GM19099 (cell line): ENCODE results near the gene ATP1A4.

Source experiments
- POLR2A ChIP-seq: IDR thresholded peaks from 3 replicates; pipeline ENCODE4 v1.6.1; 2011; ENCODE audit warnings: low read depth; ENCODE audit not compliant: insufficient read length; ENCODE audit errors: extremely low read depth

Gene ATP1A4

DNA sequence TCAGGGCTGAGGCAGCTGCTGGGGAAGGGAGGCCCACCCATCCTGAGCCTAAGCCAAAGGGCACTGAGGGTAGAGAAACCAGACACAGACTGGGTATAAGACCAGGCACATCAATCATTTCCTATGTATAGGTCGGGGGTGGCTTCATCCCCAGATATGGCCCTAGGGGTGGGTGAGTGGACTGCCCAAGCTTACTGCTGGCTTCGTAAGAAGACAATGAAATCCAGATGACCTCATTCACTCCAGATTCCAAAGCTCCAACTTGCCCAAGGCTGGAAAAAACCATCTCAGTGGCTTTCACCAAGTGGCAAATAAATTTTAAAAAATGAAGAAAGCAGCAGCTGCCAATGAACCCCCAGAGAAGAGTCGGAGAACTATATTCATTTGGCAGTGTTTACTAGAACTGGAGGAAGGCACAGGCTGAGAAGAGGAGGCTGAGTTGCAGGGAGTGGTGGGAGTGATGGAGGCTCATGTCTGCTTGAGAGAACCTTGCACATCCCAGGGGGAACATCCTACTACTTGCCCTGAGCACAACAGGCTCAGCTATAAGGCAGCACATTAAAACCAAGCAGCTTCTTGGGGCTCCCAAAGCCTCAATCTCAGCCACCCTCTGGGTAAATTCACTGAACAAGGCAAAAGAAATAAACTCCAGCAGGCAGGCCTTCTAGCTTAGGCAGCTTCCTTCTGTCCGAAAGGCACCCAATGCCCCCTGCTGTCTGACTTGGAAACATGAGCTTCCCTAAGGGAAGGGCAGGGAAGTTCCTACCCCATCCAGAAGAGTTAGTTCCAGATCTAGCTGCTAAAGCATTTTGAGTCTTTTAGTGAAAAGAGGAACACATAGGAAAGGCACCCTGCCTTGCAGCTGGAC lies 67.9 kb downstream of the ATP1A4 start:
- TF ChIP-seq POLR2A: no peak

- no peak for TF ChIP-seq POLR2A
Observed at GRCh38 chr1:160220301-160220700, 68.9 kb downstream of the ATP1A4 start.

- no peak for TF ChIP-seq POLR2A
Observed at GRCh38 chr1:160221089-160221488, 69.7 kb downstream of the ATP1A4 start.

DNA sequence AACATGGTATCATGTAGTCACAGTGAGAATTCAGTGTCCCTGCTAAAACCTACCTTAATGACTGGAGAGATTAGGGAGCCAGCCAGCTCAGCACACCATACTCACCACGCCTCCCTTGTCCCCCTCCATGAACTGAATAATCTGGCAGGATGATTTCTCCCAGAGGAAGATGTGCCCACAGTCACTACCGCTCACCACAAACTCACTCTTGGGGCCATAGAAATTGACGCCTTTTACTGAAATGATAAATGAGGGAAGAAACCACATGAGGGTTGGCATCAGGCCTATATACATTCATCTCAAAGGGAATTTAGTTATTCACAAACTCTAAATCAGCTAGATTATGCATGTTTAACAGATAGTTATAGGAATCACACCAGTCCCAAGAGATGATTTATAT lies 71.1 kb downstream of the ATP1A4 start:
- no peak for TF ChIP-seq POLR2A

DNA sequence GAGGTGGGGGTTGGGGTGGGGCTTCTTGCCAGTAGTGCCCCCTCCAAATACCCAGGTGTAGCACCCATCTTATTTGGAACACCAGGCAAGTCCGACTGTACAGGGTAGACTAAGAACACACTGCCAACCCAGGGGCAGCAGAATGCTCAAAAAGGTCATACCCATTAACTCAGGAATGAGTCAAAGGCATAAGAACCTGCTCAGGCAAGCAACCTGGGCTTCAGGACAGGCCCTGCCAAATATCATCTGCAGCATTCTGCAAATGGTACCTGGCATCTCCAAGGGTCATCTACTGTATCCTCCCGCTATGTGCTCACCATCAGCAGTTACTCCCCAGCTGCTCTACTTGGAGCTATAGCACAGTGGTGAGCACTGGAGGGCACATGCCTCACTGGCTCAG lies 73.2 kb downstream of the ATP1A4 start:
- TF ChIP-seq POLR2A: no peak

GRCh38 chr1:160225345-160225744 lies 73.9 kb downstream of the ATP1A4 start:
- no peak for TF ChIP-seq POLR2A

- TF ChIP-seq POLR2A: no peak
Observed at GRCh38 chr1:160226623-160227022, 75.2 kb downstream of the ATP1A4 start.

GRCh38 chr1:160227034-160227433 lies 75.6 kb downstream of the ATP1A4 start:
- TF ChIP-seq POLR2A: no peak

DNA sequence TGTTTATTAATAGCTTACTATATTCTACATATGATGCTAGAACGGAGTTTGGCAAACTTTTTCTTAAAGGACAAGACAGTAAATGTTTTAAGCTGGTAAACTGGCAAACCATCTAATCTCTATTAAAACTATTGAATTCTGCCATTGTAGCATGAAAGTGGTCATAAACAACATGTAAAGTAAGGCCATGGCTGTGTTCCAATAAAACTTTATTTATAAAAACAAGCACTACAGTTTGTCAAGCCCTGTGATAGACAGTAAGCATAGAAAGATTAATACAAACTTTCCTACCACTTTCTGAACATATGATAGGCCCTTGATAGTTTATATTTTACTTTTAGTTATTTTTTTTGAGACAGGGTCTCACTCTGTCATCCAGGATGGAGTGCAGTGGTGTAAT lies 76.2 kb downstream of the ATP1A4 start:
- TF ChIP-seq POLR2A: no peak

GRCh38 chr1:160228431-160228830 lies 77.0 kb downstream of the ATP1A4 start:
- TF ChIP-seq POLR2A: no peak

DNA sequence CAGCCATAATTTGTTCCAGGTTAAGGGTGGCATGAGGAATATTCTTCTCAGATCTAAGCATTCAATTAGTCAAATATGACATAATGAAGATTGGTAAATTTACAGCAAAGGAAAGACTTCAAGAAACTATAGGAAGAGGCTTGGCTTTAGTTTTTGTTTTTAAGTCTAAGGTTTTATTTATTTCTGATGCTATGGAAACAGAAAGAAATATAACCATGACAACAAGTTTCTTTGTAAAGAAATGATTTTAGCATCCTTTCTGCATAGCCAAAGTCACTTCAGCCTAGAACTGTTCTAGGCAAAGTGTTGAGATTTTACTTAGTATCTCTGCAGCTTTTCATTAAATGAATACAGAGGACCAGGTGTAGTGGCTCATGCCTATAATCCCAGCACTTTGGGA lies 81.5 kb downstream of the ATP1A4 start:
- TF ChIP-seq POLR2A: no peak
